ENCODE measurements around the gene DCN.
"Not testable (repeated sequence)": the region's sequence is repeated elsewhere in the genome, so short reads cannot be mapped to it uniquely, and the experiment has no call there.

DCN gene

GRCh38 chr12:91210144-91210543 lies 27.5 kb upstream of the DCN start:
- Histone ChIP-seq H3K4me2 (ENCODE audit: low read length) (no peak overlapping the region), H3K27ac (ENCODE audit: low read depth, low read length, poor library complexity, severe bottlenecking) (no peak overlapping the region), H3K36me3 (ENCODE audit: insufficient read depth, low read length) (no peaks in the 10 kb centered on the region), H2AFZ (ENCODE audit: low read length) (no peak overlapping the region), H3K9ac (ENCODE audit: low read length) (no peak overlapping the region), H4K20me1 (ENCODE audit: insufficient read depth, low read length) (no peaks in the 10 kb centered on the region), H3K9me3 (ENCODE audit: low read length) (no peaks in the 10 kb centered on the region), H3K4me3 (ENCODE audit: low read depth, low read length, poor library complexity, severe bottlenecking) (no peak overlapping the region), H3K79me2 (ENCODE audit: insufficient read depth, low read length) (no peaks in the 10 kb centered on the region), H3K4me1 (ENCODE audit: insufficient read depth, low read length, severe bottlenecking) (no peaks in the 10 kb centered on the region), H3K27me3 (ENCODE audit: insufficient read depth, low read length) (no peaks in the 10 kb centered on the region), H3K9me2 (ENCODE audit: low read depth, low read length) (no peaks in the 10 kb centered on the region), H3F3A (ENCODE audit: insufficient read depth, low read length) (no peaks in the 10 kb centered on the region)
- no peak for TF ChIP-seq EZH2 (IDR thresholded peaks at IDR 0.05; ENCODE audit: borderline replicate concordance, low read length)
- TF ChIP-seq, protein P1, sequence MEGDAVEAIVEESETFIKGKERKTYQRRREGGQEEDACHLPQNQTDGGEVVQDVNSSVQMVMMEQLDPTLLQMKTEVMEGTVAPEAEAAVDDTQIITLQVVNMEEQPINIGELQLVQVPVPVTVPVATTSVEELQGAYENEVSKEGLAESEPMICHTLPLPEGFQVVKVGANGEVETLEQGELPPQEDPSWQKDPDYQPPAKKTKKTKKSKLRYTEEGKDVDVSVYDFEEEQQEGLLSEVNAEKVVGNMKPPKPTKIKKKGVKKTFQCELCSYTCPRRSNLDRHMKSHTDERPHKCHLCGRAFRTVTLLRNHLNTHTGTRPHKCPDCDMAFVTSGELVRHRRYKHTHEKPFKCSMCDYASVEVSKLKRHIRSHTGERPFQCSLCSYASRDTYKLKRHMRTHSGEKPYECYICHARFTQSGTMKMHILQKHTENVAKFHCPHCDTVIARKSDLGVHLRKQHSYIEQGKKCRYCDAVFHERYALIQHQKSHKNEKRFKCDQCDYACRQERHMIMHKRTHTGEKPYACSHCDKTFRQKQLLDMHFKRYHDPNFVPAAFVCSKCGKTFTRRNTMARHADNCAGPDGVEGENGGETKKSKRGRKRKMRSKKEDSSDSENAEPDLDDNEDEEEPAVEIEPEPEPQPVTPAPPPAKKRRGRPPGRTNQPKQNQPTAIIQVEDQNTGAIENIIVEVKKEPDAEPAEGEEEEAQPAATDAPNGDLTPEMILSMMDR (IDR thresholded peaks at IDR 0.05; ENCODE audit: low read length), result no peak

GRCh38 chr12:91207301-91207700 lies 24.7 kb upstream of the DCN start:
- not testable (repeated sequence) for H3K4me2 ChIP-seq (ENCODE audit: low read length); H3K79me2 ChIP-seq (ENCODE audit: insufficient read depth, low read length); H3K9me3 ChIP-seq (ENCODE audit: low read length); H3K9ac ChIP-seq (ENCODE audit: low read length); H2AFZ ChIP-seq (ENCODE audit: low read length); H3K36me3 ChIP-seq (ENCODE audit: insufficient read depth, low read length); H3F3A ChIP-seq (ENCODE audit: insufficient read depth, low read length); H3K4me1 ChIP-seq (ENCODE audit: insufficient read depth, low read length, severe bottlenecking); H3K9me2 ChIP-seq (ENCODE audit: low read depth, low read length); H3K27me3 ChIP-seq (ENCODE audit: insufficient read depth, low read length); H3K27ac ChIP-seq (ENCODE audit: low read depth, low read length, poor library complexity, severe bottlenecking); H3K4me3 ChIP-seq (ENCODE audit: low read depth, low read length, poor library complexity, severe bottlenecking); H4K20me1 ChIP-seq (ENCODE audit: insufficient read depth, low read length)

- no peak for TF ChIP-seq EZH2 (IDR thresholded peaks at IDR 0.05; ENCODE audit: borderline replicate concordance, low read length)
- TF ChIP-seq, protein P1 (IDR thresholded peaks at IDR 0.05; ENCODE audit: low read length), result no peak
- H3K9me2 ChIP-seq (ENCODE audit: low read depth, low read length), result no peaks in the 10 kb centered on the region
- H2AFZ ChIP-seq (ENCODE audit: low read length), result no peak overlapping the region
- H3K27ac ChIP-seq (ENCODE audit: low read depth, low read length, poor library complexity, severe bottlenecking), result no peak overlapping the region
- H3F3A ChIP-seq (ENCODE audit: insufficient read depth, low read length), result no peaks in the 10 kb centered on the region
- H3K4me1 ChIP-seq (ENCODE audit: insufficient read depth, low read length, severe bottlenecking), result no peaks in the 10 kb centered on the region
- no peaks in the 10 kb centered on the region for H3K36me3 ChIP-seq (ENCODE audit: insufficient read depth, low read length)
- no peak overlapping the region for H3K4me3 ChIP-seq (ENCODE audit: low read depth, low read length, poor library complexity, severe bottlenecking)
- H3K9ac ChIP-seq (ENCODE audit: low read length), result no peak overlapping the region
- H3K4me2 ChIP-seq (ENCODE audit: low read length), result no peak overlapping the region
- no peaks in the 10 kb centered on the region for H3K27me3 ChIP-seq (ENCODE audit: insufficient read depth, low read length)
- H3K9me3 ChIP-seq (ENCODE audit: low read length), result no peaks in the 10 kb centered on the region
- no peaks in the 10 kb centered on the region for H3K79me2 ChIP-seq (ENCODE audit: insufficient read depth, low read length)
- no peaks in the 10 kb centered on the region for H4K20me1 ChIP-seq (ENCODE audit: insufficient read depth, low read length)
Measured at GRCh38 chr12:91205811-91206210, 23.2 kb upstream of the DCN start.

GRCh38 chr12:91204421-91204820 lies 21.8 kb upstream of the DCN start:
- Histone ChIP-seq H3K36me3 (ENCODE audit: insufficient read depth, low read length) (no peaks in the 10 kb centered on the region), H3K4me3 (ENCODE audit: low read depth, low read length, poor library complexity, severe bottlenecking) (no peak overlapping the region), H2AFZ (ENCODE audit: low read length) (no peak overlapping the region), H3K9me2 (ENCODE audit: low read depth, low read length) (no peaks in the 10 kb centered on the region), H3K4me2 (ENCODE audit: low read length) (no peak overlapping the region), H3K27me3 (ENCODE audit: insufficient read depth, low read length) (no peaks in the 10 kb centered on the region), H3K9ac (ENCODE audit: low read length) (no peak overlapping the region), H3K4me1 (ENCODE audit: insufficient read depth, low read length, severe bottlenecking) (no peaks in the 10 kb centered on the region), H3F3A (ENCODE audit: insufficient read depth, low read length) (no peaks in the 10 kb centered on the region), H3K79me2 (ENCODE audit: insufficient read depth, low read length) (no peaks in the 10 kb centered on the region), H3K27ac (ENCODE audit: low read depth, low read length, poor library complexity, severe bottlenecking) (no peak overlapping the region), H3K9me3 (ENCODE audit: low read length) (no peaks in the 10 kb centered on the region), H4K20me1 (ENCODE audit: insufficient read depth, low read length) (no peaks in the 10 kb centered on the region)
- TF ChIP-seq, protein P1 (IDR thresholded peaks at IDR 0.05; ENCODE audit: low read length), result no peak
- TF ChIP-seq EZH2 (IDR thresholded peaks at IDR 0.05; ENCODE audit: borderline replicate concordance, low read length), result no peak
